ENCODE measurements around the gene UBB.

GRCh38 chr17:16345565-16345964 lies 35.3 kb upstream of the UBB start:
- TF ChIP-seq, protein P1, sequence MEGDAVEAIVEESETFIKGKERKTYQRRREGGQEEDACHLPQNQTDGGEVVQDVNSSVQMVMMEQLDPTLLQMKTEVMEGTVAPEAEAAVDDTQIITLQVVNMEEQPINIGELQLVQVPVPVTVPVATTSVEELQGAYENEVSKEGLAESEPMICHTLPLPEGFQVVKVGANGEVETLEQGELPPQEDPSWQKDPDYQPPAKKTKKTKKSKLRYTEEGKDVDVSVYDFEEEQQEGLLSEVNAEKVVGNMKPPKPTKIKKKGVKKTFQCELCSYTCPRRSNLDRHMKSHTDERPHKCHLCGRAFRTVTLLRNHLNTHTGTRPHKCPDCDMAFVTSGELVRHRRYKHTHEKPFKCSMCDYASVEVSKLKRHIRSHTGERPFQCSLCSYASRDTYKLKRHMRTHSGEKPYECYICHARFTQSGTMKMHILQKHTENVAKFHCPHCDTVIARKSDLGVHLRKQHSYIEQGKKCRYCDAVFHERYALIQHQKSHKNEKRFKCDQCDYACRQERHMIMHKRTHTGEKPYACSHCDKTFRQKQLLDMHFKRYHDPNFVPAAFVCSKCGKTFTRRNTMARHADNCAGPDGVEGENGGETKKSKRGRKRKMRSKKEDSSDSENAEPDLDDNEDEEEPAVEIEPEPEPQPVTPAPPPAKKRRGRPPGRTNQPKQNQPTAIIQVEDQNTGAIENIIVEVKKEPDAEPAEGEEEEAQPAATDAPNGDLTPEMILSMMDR (IDR thresholded peaks at IDR 0.05) = no peak
- TF ChIP-seq POLR2A (IDR thresholded peaks at IDR 0.05) (no peak), POLR2AphosphoS5 (IDR thresholded peaks at IDR 0.05; ENCODE audit: insufficient read depth in 1 of 2, low read depth in 1 of 2) (no peak)

Data from vagina (tissue), 2 donors.